IMR-90 (cell line): ENCODE data around the gene BTLA. TPM values are rescaled to one million over a fixed set of nuclear protein-coding genes. Genes with fewer than 3 reads are reported as not detected.
"Not testable (repeated sequence)": the region's sequence is repeated elsewhere in the genome, so short reads cannot be mapped to it uniquely, and the experiment has no call there.

Experiments
- ATAC-seq: fragments of 200-7000 bp; cut with Tn5 transposase; 2 replicates; pipeline ENCODE4 v1.9.1; 2020; ENCODE audit warnings: low read depth, mild to moderate bottlenecking, moderate library complexity
- BruUV-seq: library from RNA; stranded (reverse); fragments of 400-500 nt; replicated peaks from 2 replicates; lab custom pipeline; 2021; lab: Mats Ljungman, UMichigan
- CTCF ChIA-PET: fragments of 300-600 bp; formaldehyde crosslinking; extraction: SDS; loops from one replicate; lab custom pipeline; 2021; ENCODE audit warnings: antibody characterized with exemption; lab: Yijun Ruan, JAX
- POLR2A ChIA-PET: fragments of 300-600 bp; sonication (Branson Sonifier 250); formaldehyde crosslinking; loops from one replicate; lab custom pipeline; 2022; ENCODE audit warnings: antibody characterized with exemption; ENCODE audit not compliant: unreplicated experiment; lab: Charles Lee
- DNase-seq: peaks from one replicate; pipeline ENCODE4 v3.0.0; 2013
- H2AFZ ChIP-seq: replicated peaks from 2 replicates; pipeline ENCODE3; 2013; ENCODE audit warnings: low read length, mild to moderate bottlenecking; ENCODE audit not compliant: poor library complexity
- H2AK5ac ChIP-seq: 2 replicates; pipeline ENCODE4 v1.6.1; 2013; ENCODE audit warnings: low read depth, low read length, inconsistent platforms
- H2AK9ac ChIP-seq: replicated peaks from 2 replicates; pipeline ENCODE3; 2013; ENCODE audit warnings: mild to moderate bottlenecking, low read depth, low read length, moderate library complexity; ENCODE audit not compliant: poor library complexity
- H2BK120ac ChIP-seq: 2 replicates; pipeline ENCODE4 v1.6.1; 2013; ENCODE audit warnings: low read depth, low read length, inconsistent platforms
- H2BK15ac ChIP-seq: 3 replicates; pipeline ENCODE4 v1.6.1; 2013; ENCODE audit warnings: low read depth, low read length, inconsistent platforms
- H2BK20ac ChIP-seq: 2 replicates; pipeline ENCODE4 v1.6.1; 2013; ENCODE audit warnings: low read depth, mild to moderate bottlenecking, inconsistent platforms, low read length, moderate library complexity
- H2BK5ac ChIP-seq: 2 replicates; pipeline ENCODE4 v1.6.1; 2013; ENCODE audit warnings: mild to moderate bottlenecking, low read depth, low read length, inconsistent platforms; ENCODE audit not compliant: poor library complexity, severe bottlenecking
- H3K14ac ChIP-seq: replicated peaks from 2 replicates; pipeline ENCODE4 v1.6.1; 2013; ENCODE audit warnings: low read depth, low read length, inconsistent platforms
- H3K18ac ChIP-seq: 2 replicates; pipeline ENCODE4 v1.6.1; 2013; ENCODE audit warnings: low read depth, low read length, control low read depth
- H3K23ac ChIP-seq: 2 replicates; pipeline ENCODE4 v1.6.1; 2013; ENCODE audit warnings: low read depth, low read length, inconsistent platforms
- H3K27ac ChIP-seq: 2 replicates; pipeline ENCODE4 v1.5.1; 2013; ENCODE audit warnings: mild to moderate bottlenecking, control low read depth, low read length; ENCODE audit not compliant: insufficient read depth
- H3K27me3 ChIP-seq: 2 replicates; pipeline ENCODE4 v1.6.1; 2013; ENCODE audit warnings: low read length; ENCODE audit not compliant: control insufficient read depth, insufficient read depth
- H3K36me3 ChIP-seq: 2 replicates; pipeline ENCODE4 v1.6.1; 2013; ENCODE audit warnings: low read length, mixed read lengths; ENCODE audit not compliant: control insufficient read depth, insufficient read depth
- H3K4ac ChIP-seq: 2 replicates; pipeline ENCODE4 v1.6.1; 2013; ENCODE audit warnings: low read depth, low read length, inconsistent platforms
- H3K4me1 ChIP-seq: 2 replicates; pipeline ENCODE4 v1.6.1; 2013; ENCODE audit warnings: low read length, mixed read lengths; ENCODE audit not compliant: control insufficient read depth, insufficient read depth
- H3K4me2 ChIP-seq: 2 replicates; pipeline ENCODE4 v1.6.1; 2013; ENCODE audit warnings: low read depth, mild to moderate bottlenecking, control low read depth, low read length, moderate library complexity
- H3K4me3 ChIP-seq: 2 replicates; pipeline ENCODE4 v1.5.1; 2013; ENCODE audit warnings: low read depth, mild to moderate bottlenecking, control low read depth, low read length, moderate library complexity; ENCODE audit not compliant: insufficient read depth
- H3K56ac ChIP-seq: 2 replicates; pipeline ENCODE4 v1.6.1; 2013; ENCODE audit warnings: low read length, inconsistent platforms; ENCODE audit not compliant: insufficient read depth; ENCODE audit errors: extremely low read depth
- H3K79me1 ChIP-seq, 2 experiments: 2 replicates each; pipeline ENCODE4 v1.6.1; 2013; ENCODE audit warnings: low read length in 2 of 2, inconsistent platforms in 1 of 2, low read depth in 1 of 2
- H3K9ac ChIP-seq: 2 replicates; pipeline ENCODE4 v1.6.1; 2013; ENCODE audit warnings: low read depth, low read length, control low read depth
- H3K9me1 ChIP-seq: 2 replicates; pipeline ENCODE4 v1.6.1; 2013; ENCODE audit warnings: low read length, inconsistent platforms; ENCODE audit not compliant: insufficient read depth
- H3K9me3 ChIP-seq: 2 replicates; pipeline ENCODE4 v1.6.1; 2013; ENCODE audit warnings: low read length; ENCODE audit not compliant: control insufficient read depth, insufficient read depth
- H4K20me1 ChIP-seq: 2 replicates; pipeline ENCODE4 v1.6.1; 2013; ENCODE audit warnings: low read length, inconsistent platforms; ENCODE audit not compliant: insufficient read depth
- H4K5ac ChIP-seq: 2 replicates; pipeline ENCODE4 v1.6.1; 2013; ENCODE audit warnings: mild to moderate bottlenecking, low read depth, low read length, control low read depth
- H4K8ac ChIP-seq, 2 experiments: 2 replicates each; pipeline ENCODE4 v1.6.1; 2013; ENCODE audit warnings: low read depth in 2 of 2, low read length in 2 of 2, control low read depth in 1 of 2, inconsistent platforms in 1 of 2
- H4K91ac ChIP-seq: 2 replicates; pipeline ENCODE4 v1.6.1; 2013; ENCODE audit warnings: low read depth, low read length, inconsistent platforms; ENCODE audit not compliant: insufficient read depth
- WGBS, 2 experiments: methylation state at CpG; one replicate each; pipeline versions ENCODE4 v1.1.5 to v1.1.7; 2013; ENCODE audit warnings: missing lambda C conversion rate in 2 of 2; ENCODE audit not compliant: insufficient read length in 1 of 2; ENCODE audit errors: extremely low coverage in 2 of 2; 5-methylcytosine and 5-hydroxymethylcytosine counted together
- dilution Hi-C: fragments of 300-500 bp; cut with HindIII; formaldehyde crosslinking; loops from one replicate; pipeline ENCODE4 v1.14.3; 2018; ENCODE audit warnings: low sequenced_read_pairs; ENCODE audit not compliant: unreplicated experiment
- in situ Hi-C: fragments of 300-500 bp; cut with MboI; formaldehyde crosslinking; loops from 3 replicates; pipeline ENCODE4 v1.14.3; 2019; ENCODE audit warnings: low sequenced_read_pairs, inconsistent platforms, mixed read lengths
- intact Hi-C: fragments of 100-400 bp; cut with micrococcal nuclease; formaldehyde crosslinking; loops from 2 replicates; pipeline ENCODE4 v1.10.0; 2022
- polyA plus RNA-seq, 3 experiments: library from polyadenylated mRNA; depleted of rRNA; stranded (reverse); fragments of >200 nt; gene quantifications; 2 replicates each; pipeline ENCODE4 v1.2.3, GENCODE V29; 2012; ENCODE audit warnings: low replicate concordance in 1 of 3
- total RNA-seq: library from RNA; depleted of rRNA; stranded (reverse); fragments of >200 nt; gene quantifications from 2 replicates; pipeline ENCODE4 v1.2.3, GENCODE V29; 2012

The BTLA gene
- total and polyA plus RNA-seq, 2 of the 4 experiments (the other 2 are of a cell fraction): not detected

DNA sequence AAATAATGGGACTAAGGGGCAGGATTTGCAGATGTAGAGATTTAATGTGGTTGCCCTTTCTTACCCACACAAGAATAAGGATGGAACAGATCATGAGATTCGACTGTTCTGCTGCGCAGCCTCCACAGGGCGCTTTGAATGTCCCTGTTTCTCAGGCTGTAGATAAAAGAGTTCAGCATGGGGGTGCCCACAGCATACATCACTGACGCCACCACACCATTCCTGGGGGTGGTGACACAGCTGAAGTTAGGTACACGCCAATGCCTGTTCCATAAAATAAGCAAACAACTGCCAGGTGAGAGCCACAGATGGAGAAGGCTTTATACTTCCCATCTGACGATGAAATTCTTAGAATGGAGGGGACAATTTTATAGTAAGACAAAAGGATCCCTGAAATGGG is 24.9 kb upstream of the BTLA start:
- H3K18ac ChIP-seq, H4K8ac ChIP-seq, CTCF ChIA-PET, H4K91ac ChIP-seq, H2BK5ac ChIP-seq, H3K79me1 ChIP-seq, H3K4ac ChIP-seq, H4K5ac ChIP-seq, H3K9me1 ChIP-seq, H3K9me3 ChIP-seq, H3K27me3 ChIP-seq, H2AK5ac ChIP-seq, ATAC-seq, DNase-seq, H4K20me1 ChIP-seq, H3K4me2 ChIP-seq, H3K36me3 ChIP-seq, H2BK15ac ChIP-seq, H3K14ac ChIP-seq, H3K4me3 ChIP-seq, H3K27ac ChIP-seq, BruUV-seq, H3K23ac ChIP-seq, H2AK9ac ChIP-seq, POLR2A ChIA-PET, H3K4me1 ChIP-seq, H2BK120ac ChIP-seq, H3K9ac ChIP-seq, intact Hi-C loops, H2BK20ac ChIP-seq, H2AFZ ChIP-seq, H3K56ac ChIP-seq: not testable (repeated sequence)
- WGBS, 2 experiments: no CpG with 5 or more reads among the region's 6 CpGs
- dilution Hi-C loops (loop anchor here (25.0 kb wide), 1 partner anchor 212 kb away; no protein-coding TSS in a partner anchor), in situ Hi-C loops (loop anchor here (5.0 to 25.0 kb wide), 3 partner anchors 192 to 387 kb away; partner anchors contain the start of genes CD200, GCSAM and SLC9C1)
